Measurements from ENCODE around the gene VPS13D. TPM values are rescaled to one million over a fixed set of nuclear protein-coding genes. Genes with fewer than 3 reads are reported as not detected.

VPS13D gene
- total RNA-seq, 1 experiment from 2014 or later = 16.0 TPM

- no peak for DNase-seq (ENCODE audit: low read depth)
- in situ Hi-C loops (cut with HindIII; ENCODE audit: low pct_unique_long_range_greater_than_20kb, low sequenced_read_pairs) = no loop called here
Observed at GRCh38 chr1:12269351-12269750, 39.5 kb downstream of the VPS13D start.

- in situ Hi-C loops (cut with HindIII; ENCODE audit: low pct_unique_long_range_greater_than_20kb, low sequenced_read_pairs) = no loop called here
- no peak for DNase-seq (ENCODE audit: low read depth)
Observed at GRCh38 chr1:12271033-12271432, 41.2 kb downstream of the VPS13D start.

- in situ Hi-C loops (cut with HindIII; ENCODE audit: low pct_unique_long_range_greater_than_20kb, low sequenced_read_pairs) = no loop called here
- no peak for DNase-seq (ENCODE audit: low read depth)
Observed at GRCh38 chr1:12272770-12273169, 42.9 kb downstream of the VPS13D start.

- in situ Hi-C loops (cut with HindIII; ENCODE audit: low pct_unique_long_range_greater_than_20kb, low sequenced_read_pairs) = no loop called here
- no peak for DNase-seq (ENCODE audit: low read depth)
Observed at GRCh38 chr1:12275370-12275769, 45.5 kb downstream of the VPS13D start.

DNA sequence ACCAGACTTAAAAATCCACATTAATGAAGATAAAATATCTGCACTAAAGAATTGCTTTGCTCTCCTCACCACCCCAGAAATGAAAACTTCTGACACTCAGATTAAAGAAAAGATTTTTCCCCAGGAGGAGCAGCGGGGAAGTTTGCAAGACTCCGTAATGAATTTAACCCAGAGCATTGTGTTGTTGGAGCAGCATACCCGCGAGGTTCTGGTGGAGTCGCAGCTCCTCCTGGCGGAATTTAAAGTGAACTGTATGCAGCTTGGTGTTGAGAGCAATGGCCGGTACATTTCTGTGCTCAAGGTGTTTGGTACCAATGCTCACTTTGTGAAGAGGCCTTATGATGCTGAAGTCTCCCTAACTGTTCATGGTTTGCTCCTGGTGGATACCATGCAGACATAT is 46.4 kb downstream of the VPS13D start:
- in situ Hi-C loops (cut with HindIII; ENCODE audit: low pct_unique_long_range_greater_than_20kb, low sequenced_read_pairs) = no loop called here
- DNase-seq (ENCODE audit: low read depth) = no peak

DNA sequence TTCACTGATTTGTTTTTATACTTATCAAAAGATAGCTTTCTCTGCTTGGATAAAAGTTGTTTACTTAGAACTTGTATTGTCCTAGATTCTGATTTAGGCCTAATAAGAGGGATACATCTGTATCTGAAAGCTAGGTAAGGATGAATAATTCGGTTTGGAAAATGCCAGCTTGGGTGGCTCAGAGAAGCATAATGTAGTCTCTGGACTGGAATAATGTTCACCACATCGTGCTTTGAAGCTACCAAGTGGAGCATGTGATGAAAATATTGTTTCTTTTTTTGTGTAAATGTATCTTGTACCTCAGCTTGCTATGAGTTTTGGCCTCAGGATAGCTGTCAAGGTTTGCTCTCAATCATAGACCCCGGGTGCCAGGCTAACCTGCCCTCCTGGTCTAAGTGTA is 49.2 kb downstream of the VPS13D start:
- DNase-seq (ENCODE audit: low read depth) = no peak
- in situ Hi-C loops (cut with HindIII; ENCODE audit: low pct_unique_long_range_greater_than_20kb, low sequenced_read_pairs) = no loop called here

GRCh38 chr1:12279728-12280464 is 50.1 kb downstream of the VPS13D start:
- in situ Hi-C loops (cut with HindIII; ENCODE audit: low pct_unique_long_range_greater_than_20kb, low sequenced_read_pairs) = no loop called here
- no peak for DNase-seq (ENCODE audit: low read depth)

- DNase-seq (ENCODE audit: low read depth) = no peak
- in situ Hi-C loops (cut with HindIII; ENCODE audit: low pct_unique_long_range_greater_than_20kb, low sequenced_read_pairs) = no loop called here
Observed at GRCh38 chr1:12282142-12282541, 52.3 kb downstream of the VPS13D start.

DNA sequence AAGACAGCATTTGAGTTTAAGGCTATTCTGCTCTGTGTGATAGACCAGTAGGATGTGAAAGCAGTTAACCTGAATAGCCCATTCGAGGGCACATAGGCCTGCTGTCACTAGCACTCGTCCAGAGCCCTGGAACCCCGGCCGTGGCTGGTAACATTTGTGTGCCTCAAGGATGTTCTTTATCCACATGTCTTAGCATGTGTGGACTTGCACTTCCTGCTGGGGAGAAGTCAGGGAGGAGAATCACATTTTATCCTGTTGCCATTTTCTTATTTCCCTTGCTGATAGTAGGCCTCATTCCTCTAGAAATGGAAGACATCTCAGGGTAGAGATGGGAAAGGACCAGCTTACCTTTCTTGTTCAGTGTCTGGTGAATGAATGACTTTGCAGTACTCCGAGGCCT is 54.7 kb downstream of the VPS13D start:
- DNase-seq (ENCODE audit: low read depth) = no peak
- in situ Hi-C loops (cut with HindIII; ENCODE audit: low pct_unique_long_range_greater_than_20kb, low sequenced_read_pairs) = no loop called here

DNA sequence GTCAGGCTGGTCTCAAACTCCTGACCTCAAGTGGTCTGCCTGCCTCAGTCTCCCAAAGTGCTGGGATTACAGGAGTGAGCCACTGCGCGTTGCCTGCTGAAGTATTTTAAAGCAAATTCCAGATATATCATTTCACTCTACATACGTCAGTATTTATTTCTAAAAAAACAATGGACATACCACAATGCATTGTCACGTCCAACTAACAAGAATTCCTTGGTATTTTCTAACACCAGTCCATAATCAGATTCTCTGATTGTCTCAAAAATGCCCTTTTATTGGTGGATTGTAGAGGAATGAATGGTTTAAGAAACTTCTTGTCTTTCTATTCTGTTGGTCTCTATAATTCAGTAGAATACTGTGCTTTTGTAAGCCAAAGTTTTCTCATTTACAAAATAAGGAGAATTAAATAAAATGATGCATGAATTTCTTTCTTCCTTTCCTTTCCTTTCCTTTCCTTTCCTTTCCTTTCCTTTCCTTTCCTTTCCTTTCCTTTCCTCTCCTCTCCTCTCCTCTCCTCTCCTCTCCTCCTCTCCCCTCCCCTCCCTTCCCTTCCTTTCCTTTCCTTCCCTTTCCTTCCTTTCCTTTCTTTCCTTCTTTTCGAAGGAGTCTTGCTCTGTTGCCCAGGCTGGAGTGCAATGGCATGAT is 55.8 kb downstream of the VPS13D start:
- no peak for DNase-seq (ENCODE audit: low read depth)
- in situ Hi-C loops (cut with HindIII; ENCODE audit: low pct_unique_long_range_greater_than_20kb, low sequenced_read_pairs) = no loop called here

DNA sequence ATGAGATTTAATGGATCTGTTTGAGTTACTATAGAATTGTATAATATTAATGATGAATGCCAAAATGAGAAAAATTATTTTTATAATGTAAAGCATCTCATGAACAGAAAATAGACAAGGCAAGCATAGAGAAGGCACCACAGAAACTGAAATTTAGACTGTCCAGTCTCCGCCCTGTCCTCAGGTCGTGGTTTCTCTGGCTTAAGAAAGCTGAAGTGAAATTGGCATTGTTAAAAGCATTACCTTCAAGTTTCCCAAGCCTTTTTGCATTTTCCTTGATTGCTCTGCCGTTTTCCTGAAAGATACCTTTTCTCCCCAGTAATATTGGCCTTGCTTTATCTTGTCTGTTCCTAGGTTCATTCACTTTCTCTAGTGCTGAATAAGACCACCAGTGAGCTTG is 58.0 kb downstream of the VPS13D start:
- in situ Hi-C loops (cut with HindIII; ENCODE audit: low pct_unique_long_range_greater_than_20kb, low sequenced_read_pairs) = no loop called here
- no peak for DNase-seq (ENCODE audit: low read depth)

GRCh38 chr1:12290828-12291227 is 61.0 kb downstream of the VPS13D start:
- no peak for DNase-seq (ENCODE audit: low read depth)
- in situ Hi-C loops (cut with HindIII; ENCODE audit: low pct_unique_long_range_greater_than_20kb, low sequenced_read_pairs) = no loop called here

DNA sequence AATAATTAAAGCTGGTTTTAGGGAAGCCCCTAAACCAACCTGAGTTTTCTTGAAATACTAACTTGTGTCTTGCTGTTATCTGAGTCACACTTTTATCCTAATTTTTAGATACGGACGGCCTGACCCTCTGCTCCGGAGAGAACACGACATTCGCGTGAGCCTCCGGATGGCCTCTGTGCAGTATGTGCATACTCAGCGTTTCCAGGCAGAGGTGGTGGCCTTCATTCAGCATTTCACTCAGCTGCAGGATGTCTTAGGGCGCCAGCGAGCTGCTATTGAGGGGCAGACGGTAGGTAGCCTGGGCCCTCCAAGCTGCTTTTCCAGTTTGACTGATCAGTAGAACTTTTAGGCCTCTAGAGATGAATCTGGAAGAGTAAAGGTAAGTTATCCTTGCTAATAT is 63.6 kb downstream of the VPS13D start:
- DNase-seq (ENCODE audit: low read depth) = no peak
- in situ Hi-C loops (cut with HindIII; ENCODE audit: low pct_unique_long_range_greater_than_20kb, low sequenced_read_pairs) = no loop called here

DNA sequence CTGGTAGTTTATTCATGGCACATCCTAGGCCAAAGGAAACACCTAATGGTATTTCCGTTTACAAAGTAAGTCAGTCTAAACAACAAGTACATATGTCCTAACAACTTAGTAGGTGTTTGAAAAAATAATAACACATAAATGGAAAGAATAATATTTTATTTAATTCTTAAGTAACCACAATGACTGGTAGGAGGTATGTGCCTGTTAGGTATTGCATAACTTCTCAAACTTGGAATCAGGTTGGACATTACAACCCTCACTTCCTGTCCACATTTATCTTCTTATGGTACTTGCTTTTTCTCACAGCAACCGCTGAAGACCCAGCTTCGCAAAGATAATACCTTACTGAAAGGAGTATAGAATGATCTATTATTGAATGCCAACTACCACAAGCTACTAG is 64.2 kb downstream of the VPS13D start:
- no peak for DNase-seq (ENCODE audit: low read depth)
- in situ Hi-C loops (cut with HindIII; ENCODE audit: low pct_unique_long_range_greater_than_20kb, low sequenced_read_pairs) = no loop called here

- no peak for DNase-seq (ENCODE audit: low read depth)
- in situ Hi-C loops (cut with HindIII; ENCODE audit: low pct_unique_long_range_greater_than_20kb, low sequenced_read_pairs) = no loop called here
Observed at GRCh38 chr1:12296016-12296415, 66.2 kb downstream of the VPS13D start.

DNA sequence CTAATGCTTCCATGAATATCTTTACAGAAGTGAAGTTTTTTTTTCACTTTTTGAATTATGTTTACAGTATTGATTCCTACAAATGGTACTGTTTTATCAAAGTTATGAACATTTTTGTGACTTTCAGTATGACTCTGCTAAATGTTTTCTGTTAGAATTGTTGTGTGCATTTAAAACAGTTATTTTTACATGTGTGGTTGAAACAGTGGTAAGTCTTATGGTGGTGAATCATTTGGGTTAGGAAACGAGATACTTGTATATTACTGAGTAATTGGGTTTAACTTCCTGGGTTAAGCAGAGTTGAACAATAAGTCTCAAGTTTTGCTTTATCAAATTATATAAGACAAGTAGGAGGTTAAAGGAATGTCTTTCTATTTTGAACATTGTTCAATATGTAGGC is 66.8 kb downstream of the VPS13D start:
- in situ Hi-C loops (cut with HindIII; ENCODE audit: low pct_unique_long_range_greater_than_20kb, low sequenced_read_pairs) = no loop called here
- DNase-seq (ENCODE audit: low read depth) = no peak

DNA sequence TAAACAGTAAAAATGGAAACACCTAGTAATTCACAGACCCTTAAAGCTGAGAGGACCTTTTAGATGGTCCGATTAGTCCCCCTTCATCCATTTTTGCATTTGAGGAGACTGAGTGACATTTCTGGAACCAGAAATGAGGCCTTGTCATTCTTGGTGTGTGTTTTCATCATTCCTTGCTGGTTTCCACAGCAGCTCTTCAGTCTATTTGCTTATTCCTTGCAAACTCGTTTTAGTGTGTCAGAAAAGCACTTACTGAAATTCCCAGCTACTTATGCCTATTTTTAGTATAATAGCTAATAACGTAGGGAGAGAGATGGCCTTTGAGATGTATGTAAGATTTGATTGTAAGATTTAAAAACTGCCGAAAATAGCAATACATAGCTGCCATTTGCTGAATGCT is 70.9 kb downstream of the VPS13D start:
- in situ Hi-C loops (cut with HindIII; ENCODE audit: low pct_unique_long_range_greater_than_20kb, low sequenced_read_pairs) = no loop called here
- no peak for DNase-seq (ENCODE audit: low read depth)

DNA sequence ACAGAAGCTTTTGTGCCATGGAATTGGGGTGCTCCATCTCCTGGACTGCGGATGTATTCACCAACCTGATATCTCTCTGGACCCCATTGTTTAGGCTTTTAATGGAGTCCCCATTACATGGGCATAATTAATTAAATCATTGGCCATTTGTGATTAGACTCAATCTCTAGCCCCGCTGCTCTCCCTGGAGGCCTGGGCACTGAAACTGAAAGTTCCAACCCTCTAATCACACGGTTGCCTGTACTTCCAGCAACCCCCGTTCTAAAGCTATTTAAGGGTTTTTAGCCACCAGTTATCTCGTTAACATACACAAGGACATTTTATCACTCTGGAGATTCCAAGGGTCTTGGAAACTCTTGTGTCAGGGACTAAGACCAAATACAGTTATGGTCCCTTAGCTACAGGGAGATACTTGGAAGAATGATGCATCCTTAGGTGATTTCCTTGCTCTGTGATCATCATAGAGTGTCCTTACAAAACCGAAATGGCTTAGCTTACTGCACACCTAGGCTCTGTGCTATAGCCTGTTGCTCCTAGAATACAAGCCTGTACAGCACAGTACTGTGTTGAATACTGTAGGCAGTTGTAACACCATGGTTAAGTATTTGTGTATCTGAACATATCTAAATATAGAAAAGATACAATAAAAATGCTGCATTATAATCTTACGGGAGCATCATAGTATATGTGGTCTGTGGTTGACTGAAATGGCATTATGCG is 71.8 kb downstream of the VPS13D start:
- in situ Hi-C loops (cut with HindIII; ENCODE audit: low pct_unique_long_range_greater_than_20kb, low sequenced_read_pairs) = no loop called here

GRCh38 chr1:12302798-12303447 is 73.1 kb downstream of the VPS13D start:
- DNase-seq (ENCODE audit: low read depth) = no peak
- in situ Hi-C loops (cut with HindIII; ENCODE audit: low pct_unique_long_range_greater_than_20kb, low sequenced_read_pairs) = no loop called here

More for the DNA sequence above, 71.8 kb downstream of the VPS13D start:
- DNase-seq (ENCODE audit: low read depth) = no peak

Data from Caki2 (cell line).